ENCODE results near the gene PPP2CA. TPM values are rescaled to one million over a fixed set of nuclear protein-coding genes. Genes with fewer than 3 reads are reported as not detected.

Gene PPP2CA
- total and polyA plus RNA-seq, 2 of the 4 experiments (the other 2 are of a cell fraction), result 70.6 to 73.6 TPM

Small RNA genes lying within 50 kb of the gene (microRNA-seq; reads per million reads assigned to microRNA genes)
- 0 to 1.5 reads per million in 2 experiments for gene MIR3661 (ENCODE audit: insufficient read depth in 1 of 2, insufficient read length in 1 of 2, unreplicated experiment in 1 of 2)

Small RNA genes lying within 50 kb of the gene (small RNA-seq; reads per million reads assigned to genes)
- 0 reads per million in 5 experiments for gene MIR3661

Other genes starting within 250 kb of the PPP2CA start
- 365 and 423 TPM in 2 replicates for gene VDAC1, start 221.1 kb downstream of the PPP2CA start, total RNA-seq (2012; rRNA removed)
- 242 and 289 TPM in 2 replicates for gene VDAC1, start 221.1 kb downstream of the PPP2CA start, polyA plus RNA-seq (2012; rRNA removed)
- gene TCF7, start 111.4 kb downstream of the PPP2CA start, total RNA-seq (2012; rRNA removed), result 0.83 and 1.3 TPM in 2 replicates
- gene TCF7, start 111.4 kb downstream of the PPP2CA start, polyA plus RNA-seq (2012; rRNA removed), result 3.4 and 3.8 TPM in 2 replicates
- 206 and 360 TPM in 2 replicates for gene SKP1, start 49.1 kb downstream of the PPP2CA start, total RNA-seq (2012; rRNA removed)
- 512 and 618 TPM in 2 replicates for gene SKP1, start 49.1 kb downstream of the PPP2CA start, polyA plus RNA-seq (2012; rRNA removed)
- gene CDKL3, start 141.1 kb upstream of the PPP2CA start, total RNA-seq (2012; rRNA removed), result 0.72 and 1.1 TPM in 2 replicates
- gene CDKL3, start 141.1 kb upstream of the PPP2CA start, polyA plus RNA-seq (2012; rRNA removed), result 0.99 and 1.3 TPM in 2 replicates
- 6.3 and 17.5 TPM in 2 replicates for gene UBE2B, start 145.5 kb upstream of the PPP2CA start, total RNA-seq (2012; rRNA removed)
- 39.9 and 46.0 TPM in 2 replicates for gene UBE2B, start 145.5 kb upstream of the PPP2CA start, polyA plus RNA-seq (2012; rRNA removed)
- 18.1 and 27.5 TPM in 2 replicates for gene CDKN2AIPNL, start 185.8 kb upstream of the PPP2CA start, total RNA-seq (2012; rRNA removed)
- gene CDKN2AIPNL, start 185.8 kb upstream of the PPP2CA start, polyA plus RNA-seq (2012; rRNA removed), result 11.1 and 14.0 TPM in 2 replicates

Measured in IMR-90 (cell line).